Neutrophil (primary cell): ENCODE data around the gene SLC26A9.

ENCODE experiments used
- H3K27ac ChIP-seq: fragments of 200-600 bp; sonication (generic); 2 replicates; pipeline ENCODE4 v1.5.1; 2016; ENCODE audit warnings: mild to moderate bottlenecking, moderate library complexity
- H3K27me3 ChIP-seq: fragments of 200-600 bp; sonication (generic); 2 replicates; pipeline ENCODE4 v1.6.0; 2016; ENCODE audit warnings: mild to moderate bottlenecking
- H3K36me3 ChIP-seq: fragments of 200-600 bp; sonication (generic); 2 replicates; pipeline ENCODE4 v1.5.1; 2017
- H3K4me1 ChIP-seq, 2 experiments: fragments of 200-600 bp in 1 of 2; sonication (generic) in 1 of 2; 1 replicate in 1 of 2; 2 replicates in 1 of 2; pipeline versions ENCODE4 v1.5.1 to v1.6.1; 2013 to 2016; ENCODE audit warnings: low read depth in 1 of 2, low read length in 1 of 2, mild to moderate bottlenecking in 1 of 2, moderate library complexity in 1 of 2; ENCODE audit not compliant: control insufficient read depth in 1 of 2, insufficient read depth in 1 of 2
- H3K4me3 ChIP-seq, 2 experiments: fragments of 200-600 bp in 1 of 2; sonication (generic) in 1 of 2; 1 replicate in 1 of 2; 2 replicates in 1 of 2; pipeline ENCODE4 v1.5.1; 2013 to 2016; ENCODE audit warnings: low read depth in 1 of 2, low read length in 1 of 2, mild to moderate bottlenecking in 1 of 2, moderate library complexity in 1 of 2
- H3K9me3 ChIP-seq: fragments of 200-600 bp; sonication (generic); 2 replicates; pipeline ENCODE4 v1.5.1; 2016
- CTCF ChIP-seq: fragments of 200-600 bp; sonication (generic); IDR thresholded peaks from 2 replicates; pipeline ENCODE4 v1.5.1; 2016; ENCODE audit warnings: antibody characterized with exemption

SLC26A9 gene

GRCh38 chr1:205935869-205936268 lies 7.4 kb downstream of the SLC26A9 start:
- H3K36me3 ChIP-seq, result no peaks in the 10 kb centered on the region
- no peak overlapping the region for H3K4me3 ChIP-seq
- H3K4me1 ChIP-seq, result no peaks in the 10 kb centered on the region
- peaks cover 14% of the 10 kb centered on the region for H3K27me3 ChIP-seq
- no peak for TF ChIP-seq CTCF
- no peaks in the 10 kb centered on the region for H3K9me3 ChIP-seq
- no peak overlapping the region for H3K27ac ChIP-seq

- H3K27ac ChIP-seq, result no peak overlapping the region
- TF ChIP-seq CTCF, result no peak
- H3K9me3 ChIP-seq, result no peaks in the 10 kb centered on the region
- peaks cover 13% of the 10 kb centered on the region for H3K27me3 ChIP-seq
- H3K4me3 ChIP-seq, result no peak overlapping the region
- no peaks in the 10 kb centered on the region for H3K4me1 ChIP-seq
- H3K36me3 ChIP-seq, result no peaks in the 10 kb centered on the region
These were observed 8.5 kb downstream of the SLC26A9 start for GRCh38 chr1:205934788-205935187.

DNA sequence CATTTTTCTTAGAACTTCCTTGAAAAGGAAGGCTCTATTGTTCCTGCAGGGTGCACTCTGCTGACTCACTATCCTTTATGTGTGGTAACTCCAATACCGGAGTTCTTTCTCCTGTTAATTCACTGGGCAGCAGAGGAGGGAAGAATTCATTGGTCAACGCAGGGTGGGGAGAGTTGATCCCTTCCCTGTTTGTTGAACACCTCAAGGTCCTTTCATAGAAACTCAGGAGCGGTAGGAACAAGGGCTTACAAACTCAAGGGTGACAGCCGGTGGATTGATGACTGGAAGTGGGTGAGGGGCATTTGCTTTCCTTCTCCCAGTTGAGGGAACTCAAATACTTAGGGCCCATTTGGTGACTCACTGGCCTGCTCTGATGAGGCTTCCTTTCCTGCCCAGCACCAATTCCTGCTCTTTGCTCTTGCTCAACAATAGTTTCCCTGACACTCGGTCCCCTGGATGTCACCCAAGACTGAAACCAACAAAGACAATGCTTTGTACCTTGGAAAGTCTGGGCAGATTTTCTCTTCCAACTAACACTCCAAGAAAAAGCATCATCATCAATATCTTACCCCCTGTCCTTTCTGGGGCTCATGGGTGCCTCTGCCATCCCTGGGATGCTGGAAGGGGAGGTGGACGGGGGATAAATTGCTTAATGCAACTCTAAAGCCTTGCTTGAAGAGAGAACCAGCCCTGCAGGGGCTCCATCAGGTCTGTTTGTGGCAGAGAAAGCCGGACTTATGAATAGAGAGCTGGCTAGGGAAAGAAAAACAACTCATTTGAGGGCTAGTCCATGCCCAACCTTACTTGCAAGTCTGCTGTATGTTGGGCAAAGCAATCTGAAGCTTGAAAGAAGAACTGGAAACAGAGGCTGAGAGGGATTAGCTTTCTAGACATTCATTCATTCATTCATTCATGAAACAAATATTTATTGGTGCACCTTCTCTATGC lies 9.3 kb downstream of the SLC26A9 start:
- H3K36me3 ChIP-seq, result no peaks in the 10 kb centered on the region
- no peaks in the 10 kb centered on the region for H3K9me3 ChIP-seq
- TF ChIP-seq CTCF, result no peak
- H3K27ac ChIP-seq, result no peak overlapping the region
- H3K4me1 ChIP-seq, result no peaks in the 10 kb centered on the region
- no peak overlapping the region for H3K4me3 ChIP-seq
- peaks cover 5% of the 10 kb centered on the region for H3K27me3 ChIP-seq

DNA sequence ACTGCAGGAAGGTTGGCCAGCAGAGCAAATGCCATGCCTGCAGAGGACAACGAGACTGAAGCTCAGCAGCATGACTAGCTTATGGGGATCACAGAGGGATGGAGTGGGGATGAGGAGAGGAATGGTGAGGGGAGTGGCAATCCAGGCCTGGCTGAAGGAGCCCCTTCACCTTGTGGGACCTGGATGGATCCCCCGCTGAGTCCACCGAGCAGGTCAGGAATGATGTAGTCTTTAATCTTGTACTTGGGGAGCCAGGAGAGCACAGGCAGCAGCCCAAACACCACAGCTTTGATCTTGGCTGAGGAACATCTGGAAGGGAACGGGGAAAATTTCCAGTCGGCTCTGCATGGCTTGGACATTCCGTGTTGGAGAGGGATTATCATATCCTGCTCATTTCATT lies 10.5 kb downstream of the SLC26A9 start:
- Histone ChIP-seq H3K27me3 (no peaks in the 10 kb centered on the region), H3K4me1 (no peaks in the 10 kb centered on the region), H3K9me3 (no peaks in the 10 kb centered on the region), H3K27ac (no peak overlapping the region), H3K36me3 (no peaks in the 10 kb centered on the region), H3K4me3 (no peak overlapping the region)
- TF ChIP-seq CTCF, result no peak

- H3K27me3 ChIP-seq, result no peaks in the 10 kb centered on the region
- no peak overlapping the region for H3K27ac ChIP-seq
- H3K4me3 ChIP-seq, result no peak overlapping the region
- no peaks in the 10 kb centered on the region for H3K9me3 ChIP-seq
- no peaks in the 10 kb centered on the region for H3K36me3 ChIP-seq
- no peak for TF ChIP-seq CTCF
- no peaks in the 10 kb centered on the region for H3K4me1 ChIP-seq
These were observed 12.4 kb downstream of the SLC26A9 start for GRCh38 chr1:205930799-205931281.
